SK-N-SH (cell line): Measurements from ENCODE around the gene GSTO2.

Experiments used
- EZH2phosphoT487 ChIP-seq: fragments of 200-600 bp; sonication (generic); IDR thresholded peaks from 2 replicates; pipeline ENCODE4 v1.6.1; 2017; ENCODE audit warnings: low read depth, mixed run types, mild to moderate bottlenecking, antibody characterized with exemption, moderate library complexity, borderline replicate concordance
- NFIC ChIP-seq: IDR thresholded peaks from 2 replicates; pipeline ENCODE4 v1.4.0; 2012; ENCODE audit warnings: borderline replicate concordance
- RXRA ChIP-seq: IDR thresholded peaks from 2 replicates; pipeline ENCODE4 v1.4.0; 2012; ENCODE audit warnings: low read depth, mild to moderate bottlenecking, borderline replicate concordance
- TAF1 ChIP-seq: IDR thresholded peaks from 2 replicates; pipeline ENCODE4 v1.6.1; 2012; ENCODE audit warnings: low read depth, mild to moderate bottlenecking, low read length, moderate library complexity, borderline replicate concordance
- TF ChIP-seq, protein P1 (sequence below): fragments of 200-600 bp; sonication (generic); IDR thresholded peaks from 2 replicates; pipeline ENCODE4 v1.6.1; 2017; ENCODE audit warnings: antibody characterized with exemption, mild to moderate bottlenecking, moderate library complexity

DNA sequence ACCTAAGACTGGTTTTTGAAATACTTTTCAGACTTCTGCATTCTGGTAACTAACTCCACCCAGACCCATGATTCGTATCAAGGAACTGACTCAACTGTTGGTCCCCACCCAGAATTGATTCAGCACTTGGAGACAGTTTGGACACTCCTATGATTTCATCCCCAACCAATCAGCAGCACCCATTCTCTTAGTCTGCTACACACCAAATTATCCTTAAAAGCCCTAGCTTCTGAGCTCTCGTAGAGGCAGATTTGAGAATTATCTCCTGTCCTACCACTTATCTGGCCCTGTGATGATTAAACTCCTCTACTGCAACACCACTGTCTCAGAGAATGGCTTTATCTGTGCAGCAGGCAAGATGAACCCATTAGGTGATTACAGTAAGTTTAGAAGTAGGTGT is 22.0 kb upstream of the GSTO2 start:
- TF ChIP-seq RXRA (no peak), NFIC (no peak), TAF1 (no peak), EZH2phosphoT487 (no peak)
- TF ChIP-seq, protein P1, sequence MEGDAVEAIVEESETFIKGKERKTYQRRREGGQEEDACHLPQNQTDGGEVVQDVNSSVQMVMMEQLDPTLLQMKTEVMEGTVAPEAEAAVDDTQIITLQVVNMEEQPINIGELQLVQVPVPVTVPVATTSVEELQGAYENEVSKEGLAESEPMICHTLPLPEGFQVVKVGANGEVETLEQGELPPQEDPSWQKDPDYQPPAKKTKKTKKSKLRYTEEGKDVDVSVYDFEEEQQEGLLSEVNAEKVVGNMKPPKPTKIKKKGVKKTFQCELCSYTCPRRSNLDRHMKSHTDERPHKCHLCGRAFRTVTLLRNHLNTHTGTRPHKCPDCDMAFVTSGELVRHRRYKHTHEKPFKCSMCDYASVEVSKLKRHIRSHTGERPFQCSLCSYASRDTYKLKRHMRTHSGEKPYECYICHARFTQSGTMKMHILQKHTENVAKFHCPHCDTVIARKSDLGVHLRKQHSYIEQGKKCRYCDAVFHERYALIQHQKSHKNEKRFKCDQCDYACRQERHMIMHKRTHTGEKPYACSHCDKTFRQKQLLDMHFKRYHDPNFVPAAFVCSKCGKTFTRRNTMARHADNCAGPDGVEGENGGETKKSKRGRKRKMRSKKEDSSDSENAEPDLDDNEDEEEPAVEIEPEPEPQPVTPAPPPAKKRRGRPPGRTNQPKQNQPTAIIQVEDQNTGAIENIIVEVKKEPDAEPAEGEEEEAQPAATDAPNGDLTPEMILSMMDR, result no peak
